GM12872 (cell line): Measurements from ENCODE around the gene STN1.

Experiments used
- CTCF ChIP-seq: IDR thresholded peaks from 3 replicates; pipeline ENCODE4 v1.5.1; 2011; ENCODE audit warnings: low read depth, mild to moderate bottlenecking, low read length, moderate library complexity; ENCODE audit not compliant: insufficient read depth

STN1 gene

GRCh38 chr10:103836273-103836672 lies 81.7 kb downstream of the STN1 start:
- no peak for TF ChIP-seq CTCF

- TF ChIP-seq CTCF = no peak
These were observed 82.6 kb downstream of the STN1 start for GRCh38 chr10:103835096-103836050.

GRCh38 chr10:103834436-103835095 lies 83.4 kb downstream of the STN1 start:
- no peak for TF ChIP-seq CTCF

- TF ChIP-seq CTCF = no peak
These were observed 84.1 kb downstream of the STN1 start for GRCh38 chr10:103833731-103834365.

- TF ChIP-seq CTCF = no peak
These were observed 85.2 kb downstream of the STN1 start for GRCh38 chr10:103832806-103833205.
